RKO (cell line): Measurements from ENCODE around the gene SLC35B1.
"Not testable (repeated sequence)": the region's sequence is repeated elsewhere in the genome, so short reads cannot be mapped to it uniquely, and the experiment has no call there.

ENCODE experiments used
- DNase-seq: peaks from one replicate; pipeline ENCODE4 v3.0.0-alpha.2; 2016; ENCODE audit warnings: low spot score

The SLC35B1 gene

DNA sequence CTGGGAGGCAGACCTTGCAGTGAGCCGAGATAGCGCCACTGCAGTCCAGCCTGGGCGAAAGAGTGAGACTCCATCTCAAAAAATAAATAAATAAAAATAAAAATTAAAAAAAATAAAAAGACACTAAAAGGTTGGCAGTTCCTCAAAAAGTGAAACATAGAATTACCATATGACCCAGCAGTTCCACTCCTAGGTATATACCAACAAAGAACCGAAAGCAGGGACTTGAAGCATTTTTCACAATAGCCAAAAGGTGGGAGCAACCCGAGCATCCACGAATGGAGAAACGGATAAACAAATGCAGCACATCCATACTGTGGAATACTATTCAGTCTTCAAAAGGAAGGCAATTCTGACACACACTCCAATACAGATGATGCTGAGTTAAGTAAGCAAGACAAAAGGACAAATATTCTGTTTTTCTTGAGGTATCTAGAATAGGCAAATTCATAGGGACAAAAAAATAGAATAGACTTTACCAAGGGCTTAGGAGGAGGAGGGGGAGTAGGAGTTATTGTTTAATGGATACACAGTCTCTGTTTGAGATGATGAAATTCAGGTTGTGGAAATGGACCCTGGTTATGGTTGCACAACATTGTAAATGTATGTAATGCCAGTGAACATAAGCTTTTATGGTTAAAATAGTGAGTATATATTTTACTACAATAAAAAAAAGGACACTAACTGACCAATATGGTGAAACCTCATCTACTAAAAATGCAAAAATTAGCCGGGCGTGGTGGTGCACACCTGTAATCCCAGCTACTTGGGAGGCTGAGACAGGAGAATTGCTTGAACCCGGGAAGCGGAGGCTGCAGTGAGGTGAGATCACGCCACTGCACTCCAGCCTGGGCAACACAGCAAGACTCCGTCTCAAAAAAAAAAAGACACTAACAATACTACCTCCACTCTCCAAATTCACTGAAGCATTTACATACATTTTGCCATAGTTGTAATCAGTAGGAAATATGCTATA is 27.0 kb upstream of the SLC35B1 start:
- DNase-seq, result no peak

DNA sequence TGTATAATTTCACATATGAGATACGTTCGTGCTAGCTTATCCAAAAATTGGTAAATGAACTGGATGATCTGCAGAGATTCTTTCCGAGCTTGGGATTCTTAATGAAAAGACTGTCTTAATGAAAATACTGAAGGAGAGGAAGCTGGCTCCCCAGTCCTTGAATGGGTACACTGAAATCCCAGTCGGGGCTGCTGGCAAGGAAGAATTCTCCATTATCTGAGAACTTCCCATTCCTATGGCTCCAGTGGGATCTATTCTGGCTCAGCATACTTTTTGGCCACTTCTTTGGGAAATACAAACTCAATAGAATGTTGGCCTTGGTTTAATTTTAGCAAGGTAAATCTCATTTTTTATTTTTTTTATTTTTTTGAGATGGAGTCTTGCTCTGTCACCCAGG is 23.7 kb upstream of the SLC35B1 start:
- DNase-seq, result no peak

DNA sequence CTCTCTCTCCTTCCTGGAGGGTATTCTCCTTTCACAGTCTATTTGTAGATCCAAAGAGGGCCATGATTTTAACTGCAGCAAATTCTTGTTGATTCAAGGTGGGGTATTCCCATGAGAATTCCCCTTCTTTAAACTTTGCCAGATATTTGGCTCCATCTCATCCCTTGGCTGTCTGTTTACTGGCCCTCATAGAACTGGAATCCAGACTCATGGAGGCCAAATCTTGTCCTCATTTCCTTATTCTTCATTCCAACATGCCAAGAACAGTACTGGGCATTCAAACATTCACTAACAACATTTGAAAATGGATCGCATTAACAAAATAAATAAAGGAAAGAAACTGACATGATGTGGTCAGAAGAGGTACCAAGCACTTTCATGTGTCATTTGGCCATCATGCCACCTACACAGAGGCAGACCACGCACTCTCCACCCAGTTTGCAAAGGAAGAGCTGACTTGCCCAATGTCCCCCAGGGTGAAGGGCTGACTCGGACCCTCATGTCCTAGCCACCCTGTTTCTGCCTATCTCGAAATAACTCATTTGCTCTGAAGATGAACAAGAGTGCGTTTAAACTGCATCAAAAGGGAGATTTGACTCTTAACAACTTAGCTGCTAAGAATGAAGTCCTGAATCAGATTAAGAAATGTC is 23.1 kb upstream of the SLC35B1 start:
- DNase-seq, result no peak

DNA sequence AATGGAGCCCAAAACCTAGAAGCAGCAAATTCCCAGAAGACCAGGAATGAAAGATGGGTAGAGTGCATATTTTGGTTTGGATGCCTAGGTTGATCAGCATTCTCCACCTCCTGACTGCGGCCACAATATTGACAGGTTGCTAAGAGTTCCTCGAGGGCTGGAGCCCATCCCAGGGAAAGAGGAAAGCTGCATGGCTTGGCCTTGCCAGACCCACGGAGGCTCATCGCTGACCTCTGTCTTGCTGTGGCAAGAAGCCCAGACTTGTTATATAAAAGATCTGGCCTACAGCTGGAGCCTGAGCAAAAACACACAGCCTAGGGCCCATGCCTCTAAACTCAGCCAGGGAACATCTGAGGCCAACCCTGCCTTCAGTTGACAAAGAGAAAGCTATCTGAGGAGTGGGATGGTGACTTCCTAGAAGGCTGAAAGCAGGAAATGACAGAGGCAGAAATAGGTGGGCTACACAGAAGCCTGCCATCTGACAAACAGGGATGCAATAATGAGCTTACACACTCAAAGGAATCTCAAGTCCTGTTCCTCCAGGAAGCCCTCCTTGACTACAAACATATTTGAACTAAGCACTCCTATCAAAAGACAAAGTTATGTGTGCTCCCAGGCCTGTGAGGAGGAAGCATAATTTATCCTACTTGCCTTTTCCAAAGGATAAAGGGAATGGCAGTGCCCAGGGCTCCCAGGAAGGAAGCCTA is 22.5 kb upstream of the SLC35B1 start:
- no peak for DNase-seq

DNA sequence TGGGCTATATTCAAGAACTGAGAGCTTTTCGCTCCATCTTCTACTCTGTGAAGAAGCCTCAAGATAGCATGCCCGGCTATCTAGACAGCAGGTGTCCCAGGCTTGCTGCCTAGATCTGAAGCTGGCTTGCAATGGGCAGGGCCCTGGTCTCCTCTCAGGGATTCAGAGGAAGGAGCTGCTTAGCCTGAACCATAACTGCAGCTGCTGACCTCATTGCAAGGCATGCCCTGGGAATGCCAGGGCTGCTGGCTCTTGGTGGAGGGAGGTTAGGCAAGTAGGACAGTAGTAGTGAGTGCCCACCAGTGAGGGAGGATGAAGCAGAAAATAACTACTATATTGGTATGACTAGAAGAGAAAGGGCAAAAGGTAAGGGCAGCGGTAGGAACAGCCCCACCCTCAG is 21.3 kb upstream of the SLC35B1 start:
- DNase-seq, result no peak

DNA sequence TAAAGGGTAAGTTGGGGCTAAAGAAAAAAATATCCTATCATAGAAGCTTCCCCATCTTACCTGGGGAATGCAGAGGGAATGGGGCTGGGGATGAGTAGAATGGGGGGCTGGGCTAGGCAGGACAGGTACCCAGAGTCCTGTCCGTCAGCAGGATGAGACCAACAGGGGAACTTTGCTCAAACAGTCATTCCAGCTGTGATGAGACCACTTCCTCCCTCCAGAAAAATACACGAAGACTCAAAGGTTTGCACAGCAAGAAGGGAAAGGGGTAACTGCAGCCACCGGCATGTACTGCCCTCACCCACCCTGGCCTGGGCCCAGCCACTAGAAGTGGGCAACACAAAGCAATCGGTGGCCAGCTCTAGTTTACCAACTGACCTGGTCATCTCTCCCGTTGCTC is 20.7 kb upstream of the SLC35B1 start:
- DNase-seq, result no peak

DNA sequence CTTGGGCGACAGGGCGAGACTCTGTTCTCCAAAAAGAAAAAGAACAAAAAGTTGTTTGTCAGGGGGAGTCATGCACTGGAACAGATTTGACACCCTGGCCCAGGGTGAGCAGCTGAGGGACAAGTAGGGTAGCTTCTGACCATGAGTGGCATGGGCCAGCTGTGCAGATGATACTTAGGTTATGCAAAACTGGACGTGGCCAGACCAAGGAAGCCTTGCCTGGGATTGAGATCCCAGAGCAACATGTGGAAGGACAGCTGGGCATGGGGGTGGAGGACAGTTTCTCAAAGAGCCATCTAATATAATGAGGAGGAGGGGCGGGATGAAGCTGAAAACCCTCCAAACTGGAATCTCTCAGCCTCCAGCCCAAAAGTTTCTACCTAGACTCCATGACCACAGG is 19.6 kb upstream of the SLC35B1 start:
- DNase-seq, result no peak

DNA sequence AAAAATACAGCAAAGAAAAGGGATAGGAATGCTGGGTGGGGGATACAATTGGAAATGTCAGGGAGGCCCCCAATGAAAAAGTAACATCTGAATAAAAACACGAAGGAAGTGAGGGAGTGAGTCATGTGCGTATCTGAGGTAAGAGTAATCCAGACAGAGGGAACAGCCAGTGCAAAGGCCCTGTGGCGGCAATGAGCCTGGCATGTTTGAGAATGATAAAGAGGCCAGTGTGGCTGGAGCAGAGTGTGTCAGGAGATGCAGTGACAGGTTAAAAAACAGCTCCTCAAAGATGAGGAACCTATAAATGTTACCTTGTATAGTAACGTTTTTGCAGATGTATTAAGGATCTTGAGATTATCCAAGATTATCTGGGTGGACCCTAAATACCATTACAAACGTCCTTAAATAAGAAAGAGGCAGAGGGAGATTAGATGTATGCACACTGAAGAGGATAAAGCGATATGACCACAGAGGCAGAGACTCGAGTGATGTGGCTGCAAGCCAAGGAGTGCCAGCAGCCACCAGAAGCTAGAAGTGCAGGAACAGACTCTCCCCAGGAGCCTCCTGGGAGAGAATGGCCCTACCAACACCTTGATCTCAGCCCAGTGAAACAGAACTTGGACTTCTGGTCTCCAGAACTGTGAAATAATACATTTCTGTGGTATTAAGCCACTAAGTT is 17.8 kb upstream of the SLC35B1 start:
- no peak for DNase-seq

DNA sequence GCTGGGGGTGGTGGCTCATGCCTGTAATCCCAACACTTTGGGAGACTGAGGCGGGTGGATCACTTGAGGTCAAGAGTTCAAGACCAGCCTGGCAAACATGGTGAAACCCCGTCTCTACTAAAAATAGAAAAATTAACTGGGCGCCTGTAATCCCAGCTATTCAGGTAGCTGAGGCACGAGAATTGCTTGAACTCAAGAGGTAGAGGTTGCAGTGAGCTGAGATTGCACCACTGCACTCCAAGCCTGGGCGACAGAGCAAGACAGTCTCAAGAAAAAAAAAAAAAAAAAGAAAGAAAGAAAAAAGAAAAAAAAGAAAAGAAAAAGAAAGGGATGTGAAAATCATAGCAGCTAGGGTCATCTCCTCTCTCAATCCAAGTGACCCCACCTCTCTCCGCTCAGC is 16.8 kb upstream of the SLC35B1 start:
- not testable (repeated sequence) for DNase-seq

DNA sequence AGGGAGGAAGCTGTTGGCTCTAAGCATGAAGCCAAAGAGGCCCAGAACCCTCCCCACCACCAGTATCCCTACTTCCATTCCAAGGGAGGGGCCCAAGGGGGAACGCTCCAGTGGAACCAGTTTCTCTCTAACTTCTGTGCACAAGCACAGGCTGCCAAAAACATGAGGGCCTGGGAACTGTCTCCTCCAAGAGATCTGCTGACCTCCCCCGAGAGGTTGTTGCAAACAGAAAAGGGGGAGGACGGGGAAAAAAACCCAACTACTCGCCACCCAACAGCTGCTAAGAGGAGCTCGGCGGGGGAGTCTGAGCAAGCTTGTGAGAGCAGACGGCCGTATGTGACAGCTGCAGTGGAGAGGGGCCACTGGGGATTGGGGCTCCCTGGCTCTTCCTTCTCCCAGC is 15.7 kb upstream of the SLC35B1 start:
- DNase-seq, result no peak

DNA sequence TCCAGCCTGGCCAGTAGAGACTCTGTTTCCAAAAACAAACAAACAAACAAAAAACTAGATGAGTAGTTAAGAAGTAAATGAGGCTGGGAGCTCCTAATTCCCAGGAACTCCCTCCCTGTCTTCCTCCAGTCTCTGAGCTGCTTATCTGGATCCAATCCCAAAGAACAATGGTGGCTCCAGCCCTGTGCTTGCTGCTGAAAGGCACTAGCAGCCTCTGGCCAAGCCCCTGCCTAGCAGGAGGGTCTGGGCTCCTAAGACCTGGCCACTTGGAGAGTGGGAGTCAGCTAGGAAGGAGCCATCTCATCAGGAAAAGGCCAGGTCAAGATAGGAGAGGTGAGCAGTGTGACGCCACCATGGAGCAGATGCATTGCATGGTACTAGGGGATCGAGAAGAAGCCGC is 14.3 kb upstream of the SLC35B1 start:
- DNase-seq, result no peak

DNA sequence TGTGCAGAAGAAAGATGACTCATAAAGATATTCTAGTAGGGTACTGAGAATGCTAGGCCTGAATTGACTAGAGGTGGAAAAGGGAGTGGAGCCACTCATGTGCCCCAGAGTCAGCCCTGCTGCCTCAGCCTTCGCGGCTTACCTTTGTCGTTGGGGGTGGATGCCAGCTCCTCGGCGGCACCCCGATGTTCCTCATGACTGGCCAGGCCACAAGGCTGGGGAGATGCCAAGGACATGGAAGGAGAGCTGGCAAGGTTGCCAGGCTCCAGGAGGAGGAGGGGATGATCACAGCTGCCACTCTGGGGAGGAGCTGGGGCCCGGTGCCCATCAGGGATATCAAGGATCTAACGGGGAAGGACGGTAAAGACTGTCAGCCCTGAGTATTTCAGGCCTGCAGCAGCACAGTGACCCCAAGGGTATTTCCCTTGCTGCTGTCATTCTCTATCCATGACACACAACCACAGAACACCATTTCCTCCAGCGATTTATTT is 9.7 kb upstream of the SLC35B1 start:
- no peak for DNase-seq

DNA sequence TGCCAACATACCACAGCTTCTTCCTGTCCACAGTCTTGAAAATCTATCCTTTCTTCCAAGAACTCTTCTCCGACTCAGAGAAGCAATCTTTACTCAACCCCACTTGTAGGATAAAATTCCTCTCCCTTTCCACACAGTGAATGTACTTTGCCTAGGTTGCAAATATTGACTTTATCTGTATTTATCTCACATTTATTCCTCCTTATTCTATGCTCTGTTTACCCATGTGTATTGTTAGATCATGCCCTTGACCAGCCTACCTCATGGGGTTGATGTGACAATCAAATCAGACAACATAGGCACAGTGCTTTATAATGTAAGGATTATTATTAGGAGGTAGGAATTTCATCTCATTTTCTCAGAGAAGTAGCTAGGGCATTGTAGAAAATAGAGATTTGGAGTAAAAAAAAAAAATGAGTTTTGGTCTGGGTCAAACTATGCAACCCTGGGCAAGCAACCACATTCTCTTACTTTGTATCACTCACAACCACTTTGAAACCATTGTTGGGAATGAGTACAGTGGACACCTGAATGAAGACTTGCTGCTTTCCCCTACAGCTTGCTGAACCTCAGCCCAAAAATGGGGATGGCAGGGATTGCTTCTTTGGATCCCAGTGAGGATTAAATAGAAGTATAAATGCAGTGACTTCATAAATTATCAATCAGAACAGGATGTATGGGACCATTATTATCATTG is 9.1 kb upstream of the SLC35B1 start:
- no peak for DNase-seq

DNA sequence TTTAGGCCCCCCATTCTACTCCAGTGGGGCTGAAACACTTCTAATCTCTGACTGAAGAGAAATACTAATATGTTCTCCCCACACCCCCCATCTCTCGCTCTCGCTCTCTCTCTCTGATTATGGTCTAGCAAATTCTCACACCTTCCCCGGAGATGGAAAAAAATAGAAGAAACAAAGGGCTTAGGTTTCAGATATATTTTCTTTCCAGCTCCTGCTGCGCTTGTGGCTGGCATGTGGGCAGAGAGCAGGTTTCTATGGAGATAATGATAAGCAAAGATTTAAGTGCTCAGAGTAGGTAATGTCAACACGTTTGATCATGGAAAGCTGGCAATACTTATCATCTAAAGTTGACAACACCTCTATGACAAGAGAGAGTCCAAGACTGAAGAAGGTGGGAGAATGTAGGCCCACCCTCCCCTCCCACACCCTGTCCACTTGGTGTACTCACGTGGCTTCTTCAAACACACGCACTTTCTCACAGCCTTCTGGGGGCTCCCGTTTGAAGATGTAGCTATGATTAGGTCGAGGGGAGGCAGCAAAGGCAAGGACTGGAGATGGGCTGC is 8.0 kb upstream of the SLC35B1 start:
- no peak for DNase-seq

DNA sequence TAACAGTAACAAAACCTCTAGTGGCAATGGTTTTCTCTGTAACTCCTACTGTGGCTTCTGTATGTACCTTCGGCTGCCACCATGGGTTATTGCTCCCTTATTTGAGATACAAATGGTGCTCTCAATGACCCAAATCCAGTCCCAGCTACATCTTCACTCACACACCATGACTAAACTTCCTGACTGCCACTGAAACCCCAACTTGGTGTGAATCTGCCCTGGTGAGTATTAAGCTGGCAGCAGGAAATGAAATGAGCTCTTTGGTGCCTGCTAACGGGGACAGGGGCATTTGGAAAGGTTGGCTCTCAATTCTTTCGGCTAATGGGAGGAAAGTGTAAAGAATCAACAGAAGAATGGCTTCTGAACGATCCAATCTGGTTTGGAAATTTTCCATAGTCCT is 7.5 kb upstream of the SLC35B1 start:
- no peak for DNase-seq

DNA sequence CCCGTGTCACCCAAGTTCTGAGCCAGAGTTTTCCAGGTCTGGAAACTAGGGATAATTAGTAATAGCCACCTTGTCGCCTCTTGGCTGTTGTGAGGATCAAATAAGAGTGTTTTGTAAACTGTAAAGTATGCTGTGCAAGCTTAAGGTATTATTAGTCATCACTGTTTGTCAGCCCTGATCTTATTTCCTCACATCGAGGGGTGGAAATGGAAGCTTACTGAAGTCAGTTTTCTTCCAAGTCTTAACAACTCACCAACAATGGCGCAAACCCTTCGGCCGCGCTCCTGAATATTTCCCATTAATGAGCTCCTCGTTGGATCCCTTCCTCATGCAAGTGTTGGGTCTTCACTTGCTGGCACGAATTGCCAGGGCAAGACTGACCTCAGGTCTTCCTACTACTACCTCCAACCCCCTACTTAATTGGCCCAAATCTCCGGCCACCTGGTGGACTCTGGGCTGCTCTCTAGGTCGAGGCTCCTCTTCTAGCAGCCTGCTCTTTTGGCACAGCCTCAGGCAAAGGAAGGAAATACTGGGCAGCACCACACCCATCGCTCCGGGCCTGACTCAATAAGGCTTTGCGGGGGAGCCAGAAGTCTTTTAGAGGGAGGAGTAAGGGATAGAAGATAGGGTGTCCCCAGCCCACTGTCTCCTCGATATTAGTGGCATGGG is 885 bp upstream of the SLC35B1 start:
- no peak for DNase-seq

DNA sequence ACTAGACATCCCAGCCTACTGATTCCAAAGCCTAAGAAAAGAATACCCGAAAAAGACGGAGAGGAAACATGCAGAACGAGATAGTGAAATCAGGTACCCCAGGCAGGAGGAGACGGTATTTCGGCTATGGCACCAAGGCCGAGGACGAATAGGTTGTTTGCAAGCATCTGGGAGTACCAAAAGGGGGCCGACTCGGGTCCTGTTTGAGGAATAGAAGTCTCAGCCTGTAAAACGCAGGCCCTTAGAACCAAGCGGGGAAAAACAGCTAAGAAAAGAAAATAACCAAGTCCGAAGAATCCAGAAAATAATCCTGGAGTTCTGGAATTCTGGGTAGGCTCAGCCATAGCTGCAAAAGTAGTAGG is 537 bp downstream of the SLC35B1 start:
- peak; percentile 39 for DNase-seq

DNA sequence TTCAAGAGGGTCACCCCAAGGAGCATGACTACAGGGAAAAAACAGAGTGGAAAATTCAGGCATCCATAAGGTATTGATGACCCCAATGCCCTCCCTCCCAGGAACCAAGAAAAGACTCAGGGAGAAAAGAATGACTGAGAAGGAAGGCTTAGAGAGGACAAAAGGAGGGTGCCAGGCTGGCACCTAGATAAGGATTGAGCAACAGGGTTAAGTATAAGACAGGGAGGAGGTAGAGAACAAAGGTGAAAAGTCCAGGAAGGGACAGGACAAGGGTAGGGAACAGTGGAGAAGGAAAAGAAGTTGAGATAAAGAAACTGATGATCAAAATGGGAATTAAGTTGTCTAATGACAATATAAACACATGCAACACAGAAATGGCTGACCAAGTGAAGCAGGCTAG is 2.5 kb downstream of the SLC35B1 start:
- no peak for DNase-seq

DNA sequence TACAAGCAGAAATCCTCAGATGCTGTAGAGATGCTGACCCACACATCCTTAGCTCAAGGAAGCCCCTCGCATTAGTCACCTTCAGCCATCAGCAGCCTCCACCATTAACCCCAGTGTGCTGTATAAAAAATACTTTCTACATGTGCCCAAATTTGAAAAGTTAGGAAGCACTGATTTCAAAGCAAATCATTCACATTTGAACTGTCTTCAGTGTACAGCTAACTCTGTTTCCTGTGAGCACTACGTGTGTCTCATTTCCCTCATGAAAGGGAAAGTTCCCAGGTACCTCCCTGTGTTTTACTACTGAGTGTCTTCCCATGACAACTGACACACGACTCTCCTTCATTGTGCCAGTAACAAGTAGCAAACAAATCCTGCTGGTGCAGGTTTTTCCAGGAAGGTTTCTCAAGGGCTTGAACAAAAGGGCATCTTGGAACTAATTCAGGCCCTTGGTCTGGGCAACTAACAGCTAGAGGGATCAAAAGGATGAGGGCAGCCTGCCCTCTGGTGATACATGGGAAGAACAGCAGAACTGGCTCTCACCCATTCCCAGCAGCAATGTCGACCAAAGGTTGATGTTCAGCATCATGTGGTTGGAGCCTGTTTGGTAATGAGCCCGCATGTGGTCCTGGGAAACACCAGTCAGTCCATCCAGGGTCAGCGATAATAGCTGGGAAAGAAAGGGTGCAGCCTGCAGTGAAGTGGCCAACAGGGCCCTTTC is 4.0 kb downstream of the SLC35B1 start:
- peak; percentile 69 for DNase-seq

DNA sequence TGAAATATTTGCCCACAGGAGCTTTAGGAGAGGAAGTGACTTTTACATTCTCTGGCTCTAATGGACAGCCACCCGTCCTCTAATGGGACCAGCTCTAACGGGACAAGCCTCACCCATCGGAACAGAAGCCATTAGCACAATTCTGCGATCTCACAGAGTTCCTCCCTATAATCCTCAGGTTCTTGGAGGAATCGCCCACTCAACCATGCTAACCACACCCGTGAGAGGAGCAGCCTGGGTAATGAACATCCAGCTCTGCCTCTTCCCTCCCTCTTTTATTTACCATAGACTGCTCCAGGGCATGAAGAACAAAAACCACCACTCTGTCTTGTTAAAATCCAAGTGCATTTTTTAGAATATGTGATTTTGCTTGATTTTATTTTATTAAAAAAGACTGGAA is 6.8 kb downstream of the SLC35B1 start:
- no peak for DNase-seq
